HepG2 (cell line): Measurements from ENCODE around the gene OTOG. TPM values are rescaled to one million over a fixed set of nuclear protein-coding genes. Genes with fewer than 3 reads are reported as not detected.

ENCODE experiments used
- ATAC-seq: fragments of 200-7000 bp; cut with Tn5 transposase; 3 replicates; pipeline ENCODE4 v1.9.1; 2020; ENCODE audit warnings: mild to moderate bottlenecking, moderate library complexity
- BruUV-seq: library from RNA; stranded (reverse); fragments of 400-500 nt; replicated peaks from 2 replicates; lab custom pipeline; 2021; lab: Mats Ljungman, UMichigan
- CTCF ChIA-PET: fragments of 300-600 bp; formaldehyde crosslinking; extraction: SDS; loops from one replicate; lab custom pipeline; 2021; ENCODE audit warnings: low total read pairs, inconsistent platforms, low intra/inter-chr PET ratio; lab: Yijun Ruan, JAX
- POLR2A ChIA-PET: fragments of 350-600 bp; sonication (Branson Sonifier 250); formaldehyde crosslinking; loops from one replicate; lab custom pipeline; 2020; ENCODE audit warnings: antibody characterized with exemption, inconsistent platforms; lab: Yijun Ruan, JAX
- DNase-seq: peaks from one replicate; pipeline ENCODE4 v3.0.0-alpha.2; 2015; ENCODE audit warnings: low spot score
- FAIRE-seq: peaks from 3 replicates; lab custom pipeline; 2011; peaks lifted over from hg19 to GRCh38; lab: Jason Lieb, UNC
- H2AFZ ChIP-seq: one replicate; pipeline ENCODE4 v1.6.1; 2011; ENCODE audit warnings: low read length, inconsistent platforms
- H3K27ac ChIP-seq: fragments of 300-600 bp; 3 replicates; pipeline ENCODE4 v1.8.0; 2011; ENCODE audit warnings: mixed run types, mild to moderate bottlenecking, mixed read lengths, low read length, inconsistent platforms; ENCODE audit not compliant: insufficient read depth; ENCODE audit errors: extremely low read length
- H3K27me3 ChIP-seq, 2 experiments: fragments of 200-600 bp in 1 of 2; 2 replicates in 1 of 2; 3 replicates in 1 of 2; pipeline versions ENCODE4 v1.6.0 to v1.8.0; 2011; ENCODE audit warnings: low read length in 2 of 2, mild to moderate bottlenecking in 2 of 2, moderate library complexity in 2 of 2, inconsistent platforms in 1 of 2; ENCODE audit not compliant: insufficient read depth in 2 of 2, control insufficient read depth in 1 of 2
- H3K36me3 ChIP-seq, 2 experiments: fragments of 200-600 bp in 1 of 2; replicated peaks in 1 of 2; 2 replicates in 1 of 2; 3 replicates in 1 of 2; pipeline versions ENCODE4 v1.5.1 to v1.8.0; 2011; ENCODE audit warnings: low read length in 2 of 2, inconsistent platforms in 1 of 2; ENCODE audit not compliant: insufficient read depth in 2 of 2, control insufficient read depth in 1 of 2
- H3K4me1 ChIP-seq: 2 replicates; pipeline ENCODE4 v1.5.1; 2012; ENCODE audit warnings: low read length, inconsistent platforms; ENCODE audit not compliant: insufficient read depth
- H3K4me2 ChIP-seq: 2 replicates; pipeline ENCODE4 v1.6.0; 2011; ENCODE audit warnings: low read depth, low read length, inconsistent platforms
- H3K4me3 ChIP-seq, 3 experiments: fragments of 200-600 bp in 1 of 3; sonication (generic), shearing (Covaris generic) in 1 of 3; replicated peaks in 1 of 3; 2 replicates each; pipeline ENCODE4 v1.5.1; 2011 to 2016; ENCODE audit warnings: low read length in 3 of 3, inconsistent platforms in 2 of 3, low read depth in 2 of 3, mild to moderate bottlenecking in 2 of 3, control low read depth in 1 of 3, mixed read lengths in 1 of 3; ENCODE audit not compliant: insufficient read depth in 1 of 3
- H3K79me2 ChIP-seq: one replicate; pipeline ENCODE4 v1.6.1; 2011; ENCODE audit warnings: low read length, inconsistent platforms; ENCODE audit not compliant: insufficient read depth
- H3K9ac ChIP-seq: 2 replicates; pipeline ENCODE4 v1.6.0; 2011; ENCODE audit warnings: mild to moderate bottlenecking, low read depth, low read length, inconsistent platforms; ENCODE audit not compliant: insufficient read depth
- H3K9me3 ChIP-seq: 2 replicates; pipeline ENCODE4 v1.5.1; 2012; ENCODE audit warnings: mild to moderate bottlenecking, low read length
- H4K20me1 ChIP-seq: 2 replicates; pipeline ENCODE4 v1.6.0; 2011; ENCODE audit warnings: inconsistent platforms, mild to moderate bottlenecking, low read length, moderate library complexity; ENCODE audit not compliant: insufficient read depth
- CHCHD3 ChIP-seq: sonication (generic); formaldehyde crosslinking; IDR thresholded peaks from 2 replicates; pipeline ENCODE4 v1.8.0; 2022; ENCODE audit warnings: mild to moderate bottlenecking, missing genetic modification reagents, moderate library complexity
- GABPB1 ChIP-seq: IDR thresholded peaks from 2 replicates; pipeline ENCODE4 v1.6.1; 2016; ENCODE audit warnings: mild to moderate bottlenecking, missing genetic modification reagents, moderate library complexity, missing compliant biosample characterization
- JARID2 ChIP-seq: sonication (generic); formaldehyde crosslinking; IDR thresholded peaks from 2 replicates; pipeline ENCODE4 v1.8.1; 2023; ENCODE audit warnings: missing genetic modification reagents, inconsistent platforms; ENCODE audit not compliant: insufficient replicate concordance
- PHF8 ChIP-seq: sonication (generic); formaldehyde crosslinking; IDR thresholded peaks from 2 replicates; pipeline ENCODE4 v1.5.0; 2020; ENCODE audit warnings: missing genetic modification reagents
- SMAD1 ChIP-seq: sonication (generic); formaldehyde crosslinking; IDR thresholded peaks from 2 replicates; pipeline ENCODE4 v1.4.0; 2020; ENCODE audit warnings: missing genetic modification reagents, low read depth, mild to moderate bottlenecking, borderline replicate concordance
- TARDBP ChIP-seq: sonication (generic); formaldehyde crosslinking; IDR thresholded peaks from 2 replicates; pipeline ENCODE4 v1.8.0; 2022; ENCODE audit warnings: mild to moderate bottlenecking, missing genetic modification reagents
- ZNF101 ChIP-seq: sonication (generic); formaldehyde crosslinking; IDR thresholded peaks from 2 replicates; pipeline ENCODE4 v1.4.0; 2020; ENCODE audit warnings: mild to moderate bottlenecking, low read depth, missing genetic modification reagents, borderline replicate concordance
- ZNF138 ChIP-seq: sonication (generic); formaldehyde crosslinking; IDR thresholded peaks from 2 replicates; pipeline ENCODE4 v1.5.0; 2020; ENCODE audit warnings: mild to moderate bottlenecking, low read depth, missing genetic modification reagents
- ZNF263 ChIP-seq: sonication (generic); formaldehyde crosslinking; IDR thresholded peaks from 2 replicates; pipeline ENCODE4 v1.4.0; 2020; ENCODE audit warnings: missing genetic modification reagents
- ZNF350 ChIP-seq: sonication (generic); formaldehyde crosslinking; IDR thresholded peaks from 2 replicates; pipeline ENCODE4 v1.4.0; 2020; ENCODE audit warnings: mild to moderate bottlenecking, low read depth, missing genetic modification reagents, borderline replicate concordance
- WGBS: methylation state at CpG from one replicate; pipeline ENCODE4 v1.1.6; 2017; ENCODE audit warnings: low lambda C conversion rate; 5-methylcytosine and 5-hydroxymethylcytosine counted together
- in situ Hi-C: cut with HindIII; loops from 2 replicates; pipeline ENCODE4 v1.10.0; 2017; ENCODE audit warnings: low pct_unique_long_range_greater_than_20kb; ENCODE audit not compliant: extremely low pct_ligation_motif_present
- intact Hi-C: fragments of 100-400 bp; cut with micrococcal nuclease; formaldehyde crosslinking; loops from one replicate; pipeline ENCODE4 v1.10.0; 2022; ENCODE audit not compliant: unreplicated experiment
- polyA plus RNA-seq, 8 experiments: library from polyadenylated mRNA; depleted of rRNA in 3 of 8; stranded (reverse) in 7 of 8; unstranded in 1 of 8; fragments of >200 nt; fragmentation: Illumina TruSeq in 4 of 8; extraction: Trizol in 4 of 8; gene quantifications; 2 replicates each; pipeline versions ENCODE4 v1.2.1 to v1.2.3, GENCODE V29; 2011 to 2016; ENCODE audit warnings: low read depth in 4 of 8, missing spikeins in 1 of 8, mixed read lengths in 1 of 8; ENCODE audit not compliant: insufficient read depth in 1 of 8
- total RNA-seq, 5 experiments: library from RNA; depleted of rRNA; stranded (reverse); fragments of >200 nt; fragmentation: Illumina TruSeq; extraction: Trizol; gene quantifications; 2 replicates each; pipeline ENCODE4 v1.2.3, GENCODE V29; 2016; ENCODE audit warnings: low read depth in 1 of 5
- TF ChIP-seq, protein P1 (sequence below): sonication (generic); formaldehyde crosslinking; IDR thresholded peaks from 2 replicates; pipeline ENCODE4 v1.8.0; 2022; ENCODE audit warnings: mild to moderate bottlenecking, missing genetic modification reagents, borderline replicate concordance
- TF ChIP-seq, protein P2 (sequence below): sonication (generic); formaldehyde crosslinking; IDR thresholded peaks from 2 replicates; pipeline ENCODE4 v1.5.0; 2020; ENCODE audit warnings: mild to moderate bottlenecking, missing genetic modification reagents

The OTOG gene
- total and polyA plus RNA-seq, 2 of the 13 experiments (the other 11 are each of a cell fraction or from before 2014, with no cell fraction given): not detected

GRCh38 chr11:17526326-17526725 is 20.7 kb upstream of the OTOG start:
- Histone ChIP-seq H3K9ac (no peak overlapping the region), H3K4me1 (peaks cover 8% of the 10 kb centered on the region), H3K4me3 (no peak overlapping the region), H2AFZ (no peak overlapping the region), H3K79me2 (no peaks in the 10 kb centered on the region), H3K9me3 (no peaks in the 10 kb centered on the region), H3K27me3 (peaks cover 0 to 20% of the 10 kb centered on the region in 2 experiments; a peak in 4 of 5 replicates), H3K36me3 (no peaks in the 10 kb centered on the region), H4K20me1 (no peaks in the 10 kb centered on the region)
- no peak for ATAC-seq
- intact Hi-C loops (no loop called here), in situ Hi-C loops (no loop called here)
- CTCF ChIA-PET: no interaction called here
- FAIRE-seq: no peak
- no peak for DNase-seq
- BruUV-seq: no TSS peak
- no CpG with 5 or more reads among the region's 13 CpGs for WGBS
- TF ChIP-seq CHCHD3: no peak
- no peak for TF ChIP-seq TARDBP (CRISPR knock-in tag)
- no peak for TF ChIP-seq ZNF350 (CRISPR knock-in tag)
- TF ChIP-seq ZNF101 (CRISPR knock-in tag): no peak
- no peak for TF ChIP-seq GABPB1 (CRISPR knock-in tag)
- no peak for TF ChIP-seq SMAD1
- TF ChIP-seq ZNF138 (CRISPR knock-in tag): no peak
- TF ChIP-seq, protein P1, sequence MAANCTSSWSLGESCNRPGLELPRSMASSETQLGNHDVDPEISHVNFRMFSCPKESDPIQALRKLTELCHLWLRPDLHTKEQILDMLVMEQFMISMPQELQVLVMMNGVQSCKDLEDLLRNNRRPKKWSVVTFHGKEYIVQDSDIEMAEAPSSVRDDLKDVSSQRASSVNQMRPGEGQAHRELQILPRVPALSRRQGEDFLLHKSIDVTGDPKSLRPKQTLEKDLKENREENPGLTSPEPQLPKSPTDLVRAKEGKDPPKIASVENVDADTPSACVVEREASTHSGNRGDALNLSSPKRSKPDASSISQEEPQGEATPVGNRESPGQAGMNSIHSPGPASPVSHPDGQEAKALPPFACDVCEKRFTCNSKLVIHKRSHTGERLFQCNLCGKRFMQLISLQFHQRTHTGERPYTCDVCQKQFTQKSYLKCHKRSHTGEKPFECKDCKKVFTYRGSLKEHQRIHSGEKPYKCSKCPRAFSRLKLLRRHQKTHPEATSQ (CRISPR knock-in tag): no peak
- no peak for TF ChIP-seq PHF8 (CRISPR knock-in tag)
- TF ChIP-seq, protein P2, sequence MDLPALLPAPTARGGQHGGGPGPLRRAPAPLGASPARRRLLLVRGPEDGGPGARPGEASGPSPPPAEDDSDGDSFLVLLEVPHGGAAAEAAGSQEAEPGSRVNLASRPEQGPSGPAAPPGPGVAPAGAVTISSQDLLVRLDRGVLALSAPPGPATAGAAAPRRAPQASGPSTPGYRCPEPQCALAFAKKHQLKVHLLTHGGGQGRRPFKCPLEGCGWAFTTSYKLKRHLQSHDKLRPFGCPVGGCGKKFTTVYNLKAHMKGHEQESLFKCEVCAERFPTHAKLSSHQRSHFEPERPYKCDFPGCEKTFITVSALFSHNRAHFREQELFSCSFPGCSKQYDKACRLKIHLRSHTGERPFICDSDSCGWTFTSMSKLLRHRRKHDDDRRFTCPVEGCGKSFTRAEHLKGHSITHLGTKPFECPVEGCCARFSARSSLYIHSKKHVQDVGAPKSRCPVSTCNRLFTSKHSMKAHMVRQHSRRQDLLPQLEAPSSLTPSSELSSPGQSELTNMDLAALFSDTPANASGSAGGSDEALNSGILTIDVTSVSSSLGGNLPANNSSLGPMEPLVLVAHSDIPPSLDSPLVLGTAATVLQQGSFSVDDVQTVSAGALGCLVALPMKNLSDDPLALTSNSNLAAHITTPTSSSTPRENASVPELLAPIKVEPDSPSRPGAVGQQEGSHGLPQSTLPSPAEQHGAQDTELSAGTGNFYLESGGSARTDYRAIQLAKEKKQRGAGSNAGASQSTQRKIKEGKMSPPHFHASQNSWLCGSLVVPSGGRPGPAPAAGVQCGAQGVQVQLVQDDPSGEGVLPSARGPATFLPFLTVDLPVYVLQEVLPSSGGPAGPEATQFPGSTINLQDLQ (CRISPR knock-in tag): no peak
- no peak for TF ChIP-seq JARID2 (CRISPR knock-in tag)
- no peak for TF ChIP-seq ZNF263 (CRISPR knock-in tag)
- TF ChIP-seq, all 625 proteins: peak for 0
- no peak overlapping the region for H3K4me2 ChIP-seq
- no peak overlapping the region for H3K27ac ChIP-seq
- POLR2A ChIA-PET: no interaction called here
